Hepatocyte (in vitro differentiated cells): ENCODE data around the gene TTC7B.

ENCODE experiments used
- EZH2 ChIP-seq: fragments of 200-600 bp; sonication (generic); IDR thresholded peaks from 2 replicates; pipeline ENCODE4 v1.6.1; 2016; ENCODE audit warnings: antibody characterized with exemption, mild to moderate bottlenecking, borderline replicate concordance
- TF ChIP-seq, protein P1 (sequence below): fragments of 200-600 bp; sonication (generic); IDR thresholded peaks from 2 replicates; pipeline ENCODE4 v1.5.1; 2016; ENCODE audit warnings: antibody characterized with exemption, mild to moderate bottlenecking; ENCODE audit not compliant: poor library complexity

DNA sequence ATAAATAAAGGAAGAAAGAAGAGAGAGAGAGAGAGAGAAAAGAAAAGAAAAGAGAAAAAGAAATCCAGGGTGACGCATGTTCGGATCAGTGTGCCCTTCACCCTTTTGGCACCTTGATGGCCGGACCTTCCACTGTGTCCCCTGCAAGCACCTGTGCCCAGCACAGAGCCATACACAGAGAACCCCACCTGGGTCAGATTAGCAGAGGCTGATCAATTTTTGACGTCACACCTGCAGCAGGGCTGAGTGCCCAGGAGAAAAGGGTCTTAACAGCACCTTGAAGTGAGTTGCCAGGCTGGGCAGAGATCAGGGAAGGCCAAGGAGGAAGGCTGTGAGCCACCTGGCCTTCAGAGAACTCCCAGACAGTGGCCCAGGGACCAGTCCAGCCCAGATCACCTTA is 305.0 kb downstream of the TTC7B start:
- TF ChIP-seq, protein P1, sequence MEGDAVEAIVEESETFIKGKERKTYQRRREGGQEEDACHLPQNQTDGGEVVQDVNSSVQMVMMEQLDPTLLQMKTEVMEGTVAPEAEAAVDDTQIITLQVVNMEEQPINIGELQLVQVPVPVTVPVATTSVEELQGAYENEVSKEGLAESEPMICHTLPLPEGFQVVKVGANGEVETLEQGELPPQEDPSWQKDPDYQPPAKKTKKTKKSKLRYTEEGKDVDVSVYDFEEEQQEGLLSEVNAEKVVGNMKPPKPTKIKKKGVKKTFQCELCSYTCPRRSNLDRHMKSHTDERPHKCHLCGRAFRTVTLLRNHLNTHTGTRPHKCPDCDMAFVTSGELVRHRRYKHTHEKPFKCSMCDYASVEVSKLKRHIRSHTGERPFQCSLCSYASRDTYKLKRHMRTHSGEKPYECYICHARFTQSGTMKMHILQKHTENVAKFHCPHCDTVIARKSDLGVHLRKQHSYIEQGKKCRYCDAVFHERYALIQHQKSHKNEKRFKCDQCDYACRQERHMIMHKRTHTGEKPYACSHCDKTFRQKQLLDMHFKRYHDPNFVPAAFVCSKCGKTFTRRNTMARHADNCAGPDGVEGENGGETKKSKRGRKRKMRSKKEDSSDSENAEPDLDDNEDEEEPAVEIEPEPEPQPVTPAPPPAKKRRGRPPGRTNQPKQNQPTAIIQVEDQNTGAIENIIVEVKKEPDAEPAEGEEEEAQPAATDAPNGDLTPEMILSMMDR = no peak
- no peak for TF ChIP-seq EZH2
